ENCODE measurements around the gene TTC27.
"Not testable (repeated sequence)": the region's sequence is repeated elsewhere in the genome, so short reads cannot be mapped to it uniquely, and the experiment has no call there.

- TF ChIP-seq, protein P1, sequence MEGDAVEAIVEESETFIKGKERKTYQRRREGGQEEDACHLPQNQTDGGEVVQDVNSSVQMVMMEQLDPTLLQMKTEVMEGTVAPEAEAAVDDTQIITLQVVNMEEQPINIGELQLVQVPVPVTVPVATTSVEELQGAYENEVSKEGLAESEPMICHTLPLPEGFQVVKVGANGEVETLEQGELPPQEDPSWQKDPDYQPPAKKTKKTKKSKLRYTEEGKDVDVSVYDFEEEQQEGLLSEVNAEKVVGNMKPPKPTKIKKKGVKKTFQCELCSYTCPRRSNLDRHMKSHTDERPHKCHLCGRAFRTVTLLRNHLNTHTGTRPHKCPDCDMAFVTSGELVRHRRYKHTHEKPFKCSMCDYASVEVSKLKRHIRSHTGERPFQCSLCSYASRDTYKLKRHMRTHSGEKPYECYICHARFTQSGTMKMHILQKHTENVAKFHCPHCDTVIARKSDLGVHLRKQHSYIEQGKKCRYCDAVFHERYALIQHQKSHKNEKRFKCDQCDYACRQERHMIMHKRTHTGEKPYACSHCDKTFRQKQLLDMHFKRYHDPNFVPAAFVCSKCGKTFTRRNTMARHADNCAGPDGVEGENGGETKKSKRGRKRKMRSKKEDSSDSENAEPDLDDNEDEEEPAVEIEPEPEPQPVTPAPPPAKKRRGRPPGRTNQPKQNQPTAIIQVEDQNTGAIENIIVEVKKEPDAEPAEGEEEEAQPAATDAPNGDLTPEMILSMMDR (IDR thresholded peaks at IDR 0.05 in 4 of 5, conservative IDR thresholded peaks at IDR 0.05 in 1 of 5): not testable (repeated sequence)
- not testable (repeated sequence) for TF ChIP-seq POLR2A (IDR thresholded peaks at IDR 0.05)
Observed at GRCh38 chr2:32726678-32727077, 98.8 kb downstream of the TTC27 start.

Measured in gastrocnemius medialis (tissue), 4 donors.